Limb (tissue), 2 donors: ENCODE measurements around the gene IDH3G.
A peak's percentile ranks its signal among the peaks of the same experiment; 100 is the strongest.

Experiments used
- DNase-seq, 2 donors: peaks; one replicate each; pipeline ENCODE4 v3.0.0-alpha.2; 2016; ENCODE audit errors: extremely low spot score in 2 of 2

Gene IDH3G

DNA sequence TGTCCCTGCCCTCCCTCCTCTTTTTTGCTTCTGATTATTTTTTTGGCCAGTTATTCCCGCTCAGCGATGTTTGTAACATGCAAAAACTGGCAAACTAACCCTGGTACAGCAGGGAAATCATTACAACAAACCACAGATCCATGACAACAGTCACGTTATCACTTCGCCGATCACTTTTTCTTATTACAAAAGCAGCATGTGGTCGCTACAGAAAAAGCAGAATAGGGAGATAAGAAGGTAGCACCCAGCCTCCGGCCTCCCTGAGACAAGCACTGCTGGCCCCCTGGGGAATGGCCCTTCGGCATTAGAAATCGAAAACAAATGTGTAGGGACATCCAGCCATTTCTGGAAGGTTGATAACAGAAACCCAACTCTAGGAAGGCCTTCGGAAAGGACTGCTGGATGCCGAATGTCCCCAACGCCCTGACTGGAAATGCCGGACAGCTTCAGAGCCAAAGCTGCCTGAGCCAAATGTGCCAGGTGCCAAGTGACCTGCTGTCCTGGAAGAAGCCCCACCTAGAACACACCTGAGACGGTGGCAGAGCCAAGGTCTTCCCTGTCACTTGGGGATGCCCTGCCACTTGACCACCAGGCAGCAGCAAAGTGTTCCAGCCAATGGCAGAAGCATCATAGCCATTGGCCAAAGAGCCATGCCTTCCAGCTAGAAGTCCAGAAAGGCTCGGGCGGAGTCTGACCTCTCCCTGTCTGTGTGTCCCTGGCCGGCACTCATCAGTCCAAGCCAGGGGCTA, 2.9 kb downstream of the IDH3G start:
- DNase-seq = no peak

- DNase-seq = no peak
Observed at GRCh38 chrX:153789654-153790053, 4.5 kb downstream of the IDH3G start.

DNA sequence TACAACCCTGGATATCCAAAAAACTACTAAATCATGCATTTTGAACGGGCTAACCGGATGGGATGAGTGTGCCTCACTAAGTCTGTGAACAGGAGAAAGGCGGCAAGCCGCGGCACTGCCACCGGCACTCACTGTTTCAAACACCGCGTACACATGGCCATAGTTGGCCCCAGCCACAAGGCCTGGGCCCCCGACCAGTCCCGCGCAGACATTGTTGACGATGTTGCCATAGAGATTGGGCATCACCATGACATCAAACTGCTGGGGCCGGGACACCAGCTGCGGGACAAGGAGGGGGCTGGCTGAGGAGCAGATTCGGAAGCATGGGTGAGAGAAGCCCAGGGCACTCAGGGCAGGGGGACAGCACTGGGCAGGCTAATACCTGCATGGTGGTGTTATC, 7.5 kb downstream of the IDH3G start:
- no peak for DNase-seq

GRCh38 chrX:153784325-153784967, 9.7 kb downstream of the IDH3G start:
- DNase-seq = no peak

GRCh38 chrX:153783378-153784013, 10.7 kb downstream of the IDH3G start:
- DNase-seq = no peak

GRCh38 chrX:153782871-153783270, 11.3 kb downstream of the IDH3G start:
- no peak for DNase-seq

DNA sequence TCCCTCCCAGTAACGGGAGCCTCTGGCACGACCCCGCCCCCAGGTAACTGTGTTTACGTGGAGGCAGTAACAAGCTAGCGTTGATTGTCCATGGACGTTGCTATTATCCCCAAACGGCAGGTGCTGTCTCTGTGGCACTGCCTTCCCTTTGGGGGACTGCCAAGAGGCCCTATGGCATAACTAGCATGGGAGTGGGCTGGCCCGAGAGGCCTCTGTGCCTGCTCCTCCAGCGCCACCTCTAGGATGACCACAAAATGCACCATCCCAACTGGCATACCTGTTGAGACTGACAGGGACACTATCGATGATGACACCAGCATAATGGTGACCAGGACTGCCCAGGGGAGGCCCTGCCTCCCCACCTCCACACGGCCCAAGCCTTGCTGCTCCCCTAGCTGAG, 11.9 kb downstream of the IDH3G start:
- no peak for DNase-seq

- no peak for DNase-seq
Observed at GRCh38 chrX:153781428-153782047, 12.6 kb downstream of the IDH3G start.

- DNase-seq = no peak
Observed at GRCh38 chrX:153780678-153781427, 13.3 kb downstream of the IDH3G start, which contains the start of gene SRPK3. SRPK3 (plus strand) TSS chrX:153781041; CDS start chrX:153781087, 46 bp downstream.

GRCh38 chrX:153779891-153780677, 14.1 kb downstream of the IDH3G start:
- no peak for DNase-seq

DNA sequence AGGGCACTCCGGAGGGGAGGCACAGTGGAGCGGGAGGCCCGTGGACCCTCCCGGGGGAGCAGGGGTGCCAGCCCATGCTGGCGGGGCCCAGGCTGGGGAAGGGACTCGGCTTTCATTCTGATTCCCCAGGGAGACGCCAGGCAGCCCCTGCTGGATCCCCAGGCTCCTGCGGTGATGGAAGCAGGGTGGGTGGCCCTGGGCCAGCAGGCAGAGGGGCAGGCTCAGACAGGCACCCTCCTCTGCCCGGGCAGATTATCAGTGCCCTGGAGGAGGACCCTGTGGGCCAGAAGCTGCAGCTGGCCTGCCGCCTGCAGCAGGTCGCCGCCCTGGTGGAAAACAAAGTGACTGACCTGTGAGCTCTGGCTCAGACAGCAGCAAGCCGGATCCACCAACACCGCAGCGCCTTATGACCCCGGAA, 15.5 kb downstream of the IDH3G start:
- no peak for DNase-seq

GRCh38 chrX:153778181-153778580, 16.0 kb downstream of the IDH3G start:
- no peak for DNase-seq

DNA sequence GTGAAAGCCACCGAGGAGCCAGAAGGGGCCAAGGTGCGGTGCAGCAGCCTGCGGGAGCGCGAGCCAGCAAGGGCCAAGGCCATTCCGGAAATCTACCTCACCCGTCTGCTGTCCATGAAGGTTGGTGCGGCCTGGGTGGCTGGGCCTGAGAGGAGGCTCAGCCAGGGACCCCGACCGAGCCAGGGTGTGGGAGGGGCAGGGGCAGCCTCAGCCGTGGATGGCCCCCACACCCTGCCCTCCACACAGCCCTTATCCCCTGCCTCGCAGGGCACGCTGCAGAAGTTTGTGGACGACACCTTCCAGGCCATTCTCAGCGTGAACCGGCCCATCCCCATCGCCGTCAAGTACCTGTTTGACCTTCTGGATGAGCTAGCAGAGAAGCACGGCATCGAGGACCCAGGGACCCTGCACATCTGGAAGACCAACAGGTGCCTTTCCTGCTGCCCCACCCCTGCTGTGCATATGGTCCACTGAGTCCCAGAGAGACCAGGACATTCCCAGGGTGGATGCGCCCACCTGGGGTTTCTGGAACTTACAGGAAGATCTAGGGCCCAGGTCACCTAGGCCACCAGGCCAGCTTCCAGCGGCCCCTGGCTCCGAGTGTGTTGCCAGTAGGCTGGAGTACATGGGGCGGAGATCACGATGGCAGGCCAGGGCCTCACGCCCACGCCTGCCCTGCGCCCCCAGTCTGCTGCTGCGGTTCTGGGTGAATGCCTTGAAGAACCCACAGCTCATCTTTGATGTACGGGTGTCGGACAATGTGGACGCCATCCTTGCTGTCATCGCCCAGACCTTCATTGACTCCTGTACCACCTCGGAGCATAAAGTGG, 16.7 kb downstream of the IDH3G start:
- DNase-seq = no peak

GRCh38 chrX:153776611-153777045, 17.5 kb downstream of the IDH3G start:
- DNase-seq = no peak

GRCh38 chrX:153776120-153776599, 18.0 kb downstream of the IDH3G start:
- no peak for DNase-seq

DNA sequence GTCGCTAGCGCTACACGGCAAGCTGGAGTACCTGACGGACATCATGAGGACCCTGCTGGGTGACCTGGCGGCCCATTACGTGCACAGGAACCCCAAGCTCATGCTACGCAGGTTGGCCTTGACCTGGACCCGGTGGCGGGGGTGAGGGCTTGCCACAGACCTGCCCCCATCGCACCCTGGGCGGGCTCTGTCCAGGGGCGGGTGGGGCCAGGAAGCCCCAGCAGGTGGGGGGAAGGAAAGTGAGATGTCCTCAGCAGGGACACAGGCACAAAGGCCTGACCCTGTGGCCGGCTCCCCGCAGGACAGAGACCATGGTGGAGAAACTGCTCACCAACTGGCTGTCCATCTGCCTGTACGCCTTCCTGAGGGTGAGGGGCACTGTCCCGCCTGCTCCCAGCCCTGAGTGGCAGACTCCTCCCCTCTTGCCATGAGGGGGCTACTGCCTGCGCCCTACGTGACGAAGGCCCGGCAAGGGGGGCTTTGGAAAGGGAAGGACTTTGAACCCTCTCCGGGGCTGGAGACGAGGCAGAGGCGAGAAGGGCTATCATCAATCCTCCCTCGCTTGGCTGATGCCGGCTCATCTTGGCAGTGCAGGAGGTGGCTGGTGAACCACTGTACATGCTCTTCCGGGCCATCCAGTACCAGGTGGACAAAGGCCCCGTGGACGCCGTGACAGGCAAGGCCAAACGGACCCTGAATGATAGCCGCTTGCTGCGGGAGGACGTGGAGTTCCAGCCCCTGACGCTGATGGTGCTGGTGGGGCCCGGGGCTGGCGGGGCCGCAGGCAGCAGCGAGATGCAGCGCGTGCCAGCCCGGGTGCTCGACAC, 18.7 kb downstream of the IDH3G start:
- DNase-seq = peak in 1 of 2 donors; percentile 14

GRCh38 chrX:153774576-153775292, 19.4 kb downstream of the IDH3G start:
- DNase-seq = peak in 1 of 2 donors; percentile 18
